ENCODE data around the gene PLEKHH2. TPM values are rescaled to one million over a fixed set of nuclear protein-coding genes. Genes with fewer than 3 reads are reported as not detected.

The PLEKHH2 gene
- total RNA-seq, 1 experiment from 2014 or later, result 3.1 TPM

DNA sequence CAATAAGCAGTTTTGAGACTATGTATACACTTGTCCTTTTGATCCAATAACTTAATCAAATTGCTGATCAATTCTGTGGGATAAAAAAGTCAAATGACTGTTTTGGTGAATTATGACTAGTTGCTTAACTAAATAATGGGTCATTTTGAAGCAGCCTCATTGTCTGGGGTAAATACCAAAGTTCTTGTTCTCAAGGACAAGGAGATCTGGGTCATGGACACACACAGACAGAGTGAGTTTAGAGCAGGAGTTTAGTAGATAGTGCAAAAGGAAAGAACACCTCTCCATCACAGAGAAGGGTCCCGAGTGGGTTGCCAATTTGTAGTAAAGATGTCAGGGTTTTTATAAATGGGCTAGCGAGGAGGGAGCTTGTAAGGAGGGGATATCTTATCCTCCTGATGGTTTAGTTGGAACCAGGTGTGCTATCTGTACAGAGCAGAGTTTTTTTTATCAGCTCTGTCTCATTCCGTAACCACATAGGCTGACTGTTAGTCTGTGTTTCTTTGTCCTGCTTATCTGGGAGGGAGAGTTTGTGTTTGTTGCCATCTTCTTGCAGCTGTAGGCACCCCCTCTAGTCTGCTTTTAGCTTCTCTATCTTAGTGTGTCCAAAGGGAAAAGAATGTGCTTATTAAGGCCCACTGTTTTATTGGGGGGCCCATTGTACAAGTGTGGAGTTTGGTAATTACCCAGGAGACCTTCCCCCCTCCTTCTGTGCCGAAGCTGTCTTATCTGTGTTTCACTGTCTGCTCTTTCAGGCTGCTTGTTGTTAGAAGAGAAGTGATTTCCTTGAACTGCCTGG lies 87.9 kb downstream of the PLEKHH2 start:
- Histone ChIP-seq H4K5ac (ENCODE audit: insufficient read length, low read depth, low read length) (no peak overlapping the region), H2BK12ac (ENCODE audit: insufficient read length, low read depth, low read length) (no peak overlapping the region), H3K18ac (ENCODE audit: insufficient read length, low read depth, low read length) (no peak overlapping the region), H3K27me3 (ENCODE audit: insufficient read depth, low read length) (no peaks in the 10 kb centered on the region), H2BK120ac (ENCODE audit: low read depth, low read length, poor library complexity, severe bottlenecking) (no peak overlapping the region), H3K4me1 (ENCODE audit: insufficient read depth, low read length) (peaks cover 3% of the 10 kb centered on the region; the same call in 1 of the 2 replicates), H3K23ac (ENCODE audit: insufficient read length, low read depth, low read length) (no peak overlapping the region), H3K14ac (ENCODE audit: insufficient read depth, low read length) (no peak overlapping the region), H2BK15ac (ENCODE audit: low read depth, low read length) (no peak overlapping the region), H4K20me1 (ENCODE audit: control insufficient read depth, insufficient read depth, insufficient read length) (no peaks in the 10 kb centered on the region), H3K79me2 (ENCODE audit: insufficient read depth, low read length) (no peaks in the 10 kb centered on the region), H2AK5ac (ENCODE audit: insufficient read length, low read length) (no peak overlapping the region), H2AFZ (ENCODE audit: low read length) (no peak overlapping the region), H3T11ph (ENCODE audit: low read length) (no peak overlapping the region), H2BK20ac (ENCODE audit: low read depth, low read length, poor library complexity, severe bottlenecking) (no peak overlapping the region), H2BK5ac (ENCODE audit: insufficient read length, low read length) (no peak overlapping the region), H3K23me2 (ENCODE audit: insufficient read length, low read depth, low read length, poor library complexity, severe bottlenecking) (no peaks in the 10 kb centered on the region), H4K8ac (replicated peaks; ENCODE audit: insufficient read length, low read depth, low read length) (no peak overlapping the region), H4K91ac (ENCODE audit: insufficient read length, low read depth, low read length) (no peak overlapping the region), H3K56ac (ENCODE audit: insufficient read length, low read depth, low read length) (no peak overlapping the region), H3K27ac (ENCODE audit: insufficient read length, low read depth, low read length) (no peak overlapping the region), H3K4me2 (ENCODE audit: insufficient read depth, insufficient read length, low read length) (no peak overlapping the region), H3K9ac (ENCODE audit: extremely low read depth, insufficient read length, low read length) (no peak overlapping the region), H3K4ac (ENCODE audit: low read depth, low read length) (no peak overlapping the region), H3K9me3 (ENCODE audit: control insufficient read depth, low read depth, low read length) (no peaks in the 10 kb centered on the region), H3K79me1 (ENCODE audit: insufficient read depth, low read depth, low read length, poor library complexity, severe bottlenecking) (no peaks in the 10 kb centered on the region)
- no peaks in the 10 kb centered on the region for H3K9me3 Mint-ChIP-seq
- peak overlapping the region; percentile 8 to 36 (median 27); a peak in 2 of 7 replicates for H3K27ac Mint-ChIP-seq
- H3K4me3 Mint-ChIP-seq, result no peak overlapping the region
- peaks cover 12 to 20% of the 10 kb centered on the region in 2 experiments for H3K4me1 Mint-ChIP-seq
- DNase-seq, result no peak
- no CpG with 5 or more reads among the region's 4 CpGs for WGBS (ENCODE audit: extremely low coverage, insufficient read length, low lambda C conversion rate)
- TF ChIP-seq, protein P1, sequence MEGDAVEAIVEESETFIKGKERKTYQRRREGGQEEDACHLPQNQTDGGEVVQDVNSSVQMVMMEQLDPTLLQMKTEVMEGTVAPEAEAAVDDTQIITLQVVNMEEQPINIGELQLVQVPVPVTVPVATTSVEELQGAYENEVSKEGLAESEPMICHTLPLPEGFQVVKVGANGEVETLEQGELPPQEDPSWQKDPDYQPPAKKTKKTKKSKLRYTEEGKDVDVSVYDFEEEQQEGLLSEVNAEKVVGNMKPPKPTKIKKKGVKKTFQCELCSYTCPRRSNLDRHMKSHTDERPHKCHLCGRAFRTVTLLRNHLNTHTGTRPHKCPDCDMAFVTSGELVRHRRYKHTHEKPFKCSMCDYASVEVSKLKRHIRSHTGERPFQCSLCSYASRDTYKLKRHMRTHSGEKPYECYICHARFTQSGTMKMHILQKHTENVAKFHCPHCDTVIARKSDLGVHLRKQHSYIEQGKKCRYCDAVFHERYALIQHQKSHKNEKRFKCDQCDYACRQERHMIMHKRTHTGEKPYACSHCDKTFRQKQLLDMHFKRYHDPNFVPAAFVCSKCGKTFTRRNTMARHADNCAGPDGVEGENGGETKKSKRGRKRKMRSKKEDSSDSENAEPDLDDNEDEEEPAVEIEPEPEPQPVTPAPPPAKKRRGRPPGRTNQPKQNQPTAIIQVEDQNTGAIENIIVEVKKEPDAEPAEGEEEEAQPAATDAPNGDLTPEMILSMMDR (conservative IDR thresholded peaks at IDR 0.05), result no peak
- no peaks in the 10 kb centered on the region for H3K27me3 Mint-ChIP-seq (ENCODE audit: low read depth)
- no peaks in the 10 kb centered on the region for H3K36me3 Mint-ChIP-seq (ENCODE audit: insufficient read depth in 1 of 3, low read depth in 3 of 3)

Measured in H9 (cell line).